Progenitor cell of endocrine pancreas (in vitro differentiated cells): ENCODE measurements around the gene GDF7. TPM values are rescaled to one million over a fixed set of nuclear protein-coding genes. Genes with fewer than 3 reads are reported as not detected.

ENCODE experiments used
- DNase-seq: peaks from one replicate; pipeline ENCODE4 v3.0.0; 2021; ENCODE audit warnings: low spot score; ENCODE audit not compliant: unreplicated experiment
- H3K27ac Mint-ChIP-seq: 2 replicates; pipeline ENCODE4 v1.8.0; 2021; ENCODE audit warnings: mild to moderate bottlenecking, moderate library complexity, mixed read lengths
- H3K27me3 Mint-ChIP-seq: 2 replicates; pipeline ENCODE4 v1.8.0; 2021; ENCODE audit warnings: mixed read lengths
- H3K36me3 Mint-ChIP-seq: 2 replicates; pipeline ENCODE4 v1.8.0; 2022; ENCODE audit warnings: mixed read lengths; ENCODE audit not compliant: insufficient read depth
- H3K4me1 Mint-ChIP-seq: 2 replicates; pipeline ENCODE4 v1.8.0; 2021; ENCODE audit warnings: low read depth, mixed read lengths
- H3K4me3 Mint-ChIP-seq: 2 replicates; pipeline ENCODE4 v1.8.0; 2021; ENCODE audit warnings: low read depth, mild to moderate bottlenecking, moderate library complexity, mixed read lengths
- H3K9me3 Mint-ChIP-seq: 2 replicates; pipeline ENCODE4 v1.8.0; 2021; ENCODE audit warnings: low read depth, mixed read lengths
- CTCF ChIP-seq: fragments of 200-600 bp; sonication (generic); IDR thresholded peaks from one replicate; pipeline ENCODE4 v1.5.0; 2021; ENCODE audit warnings: antibody characterized with exemption, mild to moderate bottlenecking; ENCODE audit not compliant: unreplicated experiment
- total RNA-seq: library from RNA; stranded (reverse); gene quantifications from 2 replicates; pipeline ENCODE4 v1.2.1, GENCODE V29; 2021

The GDF7 gene
- total RNA-seq, 1 donor from 2014 or later: 0.17 TPM

- DNase-seq: no peak
- H3K9me3 Mint-ChIP-seq: no peaks in the 10 kb centered on the region
- no peak for TF ChIP-seq CTCF
- peaks cover 1% of the 10 kb centered on the region for H3K4me1 Mint-ChIP-seq
- H3K27ac Mint-ChIP-seq: no peak overlapping the region
- H3K27me3 Mint-ChIP-seq: peaks cover 79% of the 10 kb centered on the region
- H3K36me3 Mint-ChIP-seq: no peaks in the 10 kb centered on the region
- no peak overlapping the region for H3K4me3 Mint-ChIP-seq
Observed at GRCh38 chr2:20671036-20671735, 4.2 kb downstream of the GDF7 start.

- no peaks in the 10 kb centered on the region for H3K4me1 Mint-ChIP-seq
- no peaks in the 10 kb centered on the region for H3K36me3 Mint-ChIP-seq
- H3K27ac Mint-ChIP-seq: no peak overlapping the region
- no peak for DNase-seq
- H3K9me3 Mint-ChIP-seq: no peaks in the 10 kb centered on the region
- H3K4me3 Mint-ChIP-seq: no peak overlapping the region
- TF ChIP-seq CTCF: no peak
- H3K27me3 Mint-ChIP-seq: peaks cover 76% of the 10 kb centered on the region
Observed at GRCh38 chr2:20671736-20672080, 4.8 kb downstream of the GDF7 start.

GRCh38 chr2:20672201-20672951 lies 5.4 kb downstream of the GDF7 start:
- H3K9me3 Mint-ChIP-seq: no peaks in the 10 kb centered on the region
- no peaks in the 10 kb centered on the region for H3K36me3 Mint-ChIP-seq
- no peak overlapping the region for H3K4me3 Mint-ChIP-seq
- no peak for DNase-seq
- H3K27me3 Mint-ChIP-seq: peaks cover 76% of the 10 kb centered on the region
- no peaks in the 10 kb centered on the region for H3K4me1 Mint-ChIP-seq
- no peak overlapping the region for H3K27ac Mint-ChIP-seq
- TF ChIP-seq CTCF: no peak

- no peak overlapping the region for H3K4me3 Mint-ChIP-seq
- no peaks in the 10 kb centered on the region for H3K9me3 Mint-ChIP-seq
- H3K27ac Mint-ChIP-seq: no peak overlapping the region
- DNase-seq: no peak
- no peak for TF ChIP-seq CTCF
- H3K4me1 Mint-ChIP-seq: no peaks in the 10 kb centered on the region
- peaks cover 64% of the 10 kb centered on the region for H3K27me3 Mint-ChIP-seq
- H3K36me3 Mint-ChIP-seq: no peaks in the 10 kb centered on the region
Observed at GRCh38 chr2:20673686-20674308, 6.9 kb downstream of the GDF7 start.

GRCh38 chr2:20674309-20674965 lies 7.5 kb downstream of the GDF7 start:
- H3K27me3 Mint-ChIP-seq: peaks cover 58% of the 10 kb centered on the region
- H3K4me3 Mint-ChIP-seq: no peak overlapping the region
- H3K27ac Mint-ChIP-seq: no peak overlapping the region
- H3K4me1 Mint-ChIP-seq: no peaks in the 10 kb centered on the region
- TF ChIP-seq CTCF: no peak
- DNase-seq: no peak
- H3K9me3 Mint-ChIP-seq: no peaks in the 10 kb centered on the region
- H3K36me3 Mint-ChIP-seq: no peaks in the 10 kb centered on the region
